ENCODE measurements around the gene P2RX5.

GRCh38 chr17:3723188-3723555 lies 27.2 kb upstream of the P2RX5 start:
- TF ChIP-seq POLR2AphosphoS5 (IDR thresholded peaks at IDR 0.05) (no peak), CTCF (IDR thresholded peaks at IDR 0.05) (no peak)
